WTC11 (cell line): ENCODE measurements around the gene LAS1L. TPM values are rescaled to one million over a fixed set of nuclear protein-coding genes. Genes with fewer than 3 reads are reported as not detected.

ENCODE experiments used
- ATAC-seq: fragments of 200-7000 bp; cut with Tn5 transposase; 2 replicates; pipeline ENCODE4 v1.10.0; 2021; ENCODE audit warnings: mild to moderate bottlenecking, moderate library complexity
- CTCF ChIA-PET: fragments of 300-600 bp; sonication (Branson Sonifier 250); formaldehyde crosslinking; loops from one replicate; lab custom pipeline; 2021; ENCODE audit warnings: antibody characterized with exemption; lab: Charles Lee
- POLR2A ChIA-PET: fragments of 350-600 bp; sonication (Branson Sonifier 250); formaldehyde crosslinking; loops from one replicate; lab custom pipeline; 2021; ENCODE audit warnings: antibody characterized with exemption; lab: Charles Lee
- DNase-seq: peaks from one replicate; pipeline ENCODE4 v3.0.0; 2021; ENCODE audit warnings: low spot score
- H3K27ac Mint-ChIP-seq: 2 replicates; pipeline ENCODE4 v1.8.0; 2021; ENCODE audit warnings: mixed read lengths
- H3K27me3 Mint-ChIP-seq: 2 replicates; pipeline ENCODE4 v1.8.0; 2021; ENCODE audit warnings: low read depth, mild to moderate bottlenecking, moderate library complexity, mixed read lengths
- H3K36me3 Mint-ChIP-seq: 2 replicates; pipeline ENCODE4 v1.8.0; 2021; ENCODE audit warnings: mixed read lengths
- H3K4me1 Mint-ChIP-seq: 2 replicates; pipeline ENCODE4 v1.8.0; 2022; ENCODE audit warnings: mixed read lengths
- H3K4me3 Mint-ChIP-seq: 2 replicates; pipeline ENCODE4 v1.8.0; 2021; ENCODE audit warnings: mild to moderate bottlenecking, moderate library complexity, mixed read lengths
- H3K9me3 Mint-ChIP-seq: 2 replicates; pipeline ENCODE4 v1.8.0; 2021; ENCODE audit warnings: mixed read lengths
- CBFB ChIP-seq: sonication (generic); formaldehyde crosslinking; IDR thresholded peaks from 2 replicates; pipeline ENCODE4 v1.8.1; 2022; ENCODE audit warnings: mild to moderate bottlenecking, low read depth, missing genetic modification reagents
- ELF4 ChIP-seq: sonication (generic); formaldehyde crosslinking; IDR thresholded peaks from 2 replicates; pipeline ENCODE4 v1.8.1; 2022; ENCODE audit warnings: low read depth, mild to moderate bottlenecking, moderate library complexity, missing genetic modification reagents
- ETV6 ChIP-seq: sonication (generic); formaldehyde crosslinking; IDR thresholded peaks from 2 replicates; pipeline ENCODE4 v1.8.1; 2022; ENCODE audit warnings: mild to moderate bottlenecking, missing genetic modification reagents
- FOXK1 ChIP-seq: sonication (generic); formaldehyde crosslinking; IDR thresholded peaks from 2 replicates; pipeline ENCODE4 v1.8.0; 2022; ENCODE audit warnings: mild to moderate bottlenecking, moderate library complexity, missing genetic modification reagents
- FOXP1 ChIP-seq: sonication (generic); formaldehyde crosslinking; IDR thresholded peaks from 2 replicates; pipeline ENCODE4 v1.8.0; 2022; ENCODE audit warnings: missing genetic modification reagents, mild to moderate bottlenecking, moderate library complexity, borderline replicate concordance
- GTF2I ChIP-seq: fragments of 250-450 bp; sonication (Bioruptor Pico); conservative IDR thresholded peaks from 2 replicates; pipeline ENCODE4 v1.4.0; 2021; ENCODE audit warnings: mild to moderate bottlenecking
- HMGA2 ChIP-seq: fragments of 250-450 bp; sonication (Bioruptor Pico); IDR thresholded peaks from 2 replicates; pipeline ENCODE4 v1.4.0; 2021; ENCODE audit warnings: mild to moderate bottlenecking, moderate library complexity
- IRF2 ChIP-seq: sonication (generic); formaldehyde crosslinking; IDR thresholded peaks from 2 replicates; pipeline ENCODE4 v1.8.0; 2022; ENCODE audit warnings: low read depth, missing genetic modification reagents, borderline replicate concordance
- JUN ChIP-seq: sonication (generic); formaldehyde crosslinking; IDR thresholded peaks from 2 replicates; pipeline ENCODE4 v1.8.0; 2023; ENCODE audit warnings: mild to moderate bottlenecking, missing genetic modification reagents
- PRRX2 ChIP-seq: fragments of 250-450 bp; sonication (Bioruptor Pico); IDR thresholded peaks from 2 replicates; pipeline ENCODE4 v1.8.0; 2021; ENCODE audit warnings: mild to moderate bottlenecking
- SP1 ChIP-seq: sonication (generic); formaldehyde crosslinking; conservative IDR thresholded peaks from 2 replicates; pipeline ENCODE4 v1.8.1; 2022; ENCODE audit warnings: missing genetic modification reagents
- TCF7 ChIP-seq: sonication (generic); formaldehyde crosslinking; IDR thresholded peaks from 2 replicates; pipeline ENCODE4 v1.8.0; 2022; ENCODE audit warnings: mild to moderate bottlenecking, low read depth, missing genetic modification reagents, moderate library complexity
- TEAD4 ChIP-seq: sonication (generic); formaldehyde crosslinking; IDR thresholded peaks from 2 replicates; pipeline ENCODE4 v1.8.0; 2022; ENCODE audit warnings: mild to moderate bottlenecking, missing genetic modification reagents
- ZNF396 ChIP-seq: fragments of 250-450 bp; sonication (Bioruptor Pico); IDR thresholded peaks from 2 replicates; pipeline ENCODE4 v1.8.0; 2021; ENCODE audit warnings: mild to moderate bottlenecking, moderate library complexity, borderline replicate concordance
- ZNF416 ChIP-seq: fragments of 250-450 bp; sonication (Bioruptor Pico); IDR thresholded peaks from 2 replicates; pipeline ENCODE4 v1.9.0; 2021; ENCODE audit warnings: mild to moderate bottlenecking, inconsistent platforms
- ZNF423 ChIP-seq: fragments of 250-450 bp; sonication (Bioruptor Pico); IDR thresholded peaks from 2 replicates; pipeline ENCODE4 v2.1.2; 2022; ENCODE audit warnings: mild to moderate bottlenecking, moderate library complexity
- total RNA-seq: library from RNA; stranded (reverse); gene quantifications from 3 replicates; pipeline ENCODE4 v1.2.3, GENCODE V29; 2021
- TF ChIP-seq, protein P1 (sequence below): sonication (generic); formaldehyde crosslinking; IDR thresholded peaks from 2 replicates; pipeline ENCODE4 v1.8.1; 2023; ENCODE audit warnings: mild to moderate bottlenecking, missing genetic modification reagents, borderline replicate concordance
- TF ChIP-seq, protein P2 (sequence below): sonication (generic); formaldehyde crosslinking; IDR thresholded peaks from 2 replicates; pipeline ENCODE4 v1.8.1; 2022; ENCODE audit warnings: low read depth, mild to moderate bottlenecking, moderate library complexity, missing genetic modification reagents, borderline replicate concordance
- TF ChIP-seq, protein P3 (sequence below): sonication (generic); formaldehyde crosslinking; IDR thresholded peaks from 2 replicates; pipeline ENCODE4 v1.8.0; 2023; ENCODE audit warnings: mild to moderate bottlenecking, missing genetic modification reagents
- TF ChIP-seq, protein P4 (sequence below): fragments of 250-450 bp; sonication (Bioruptor Pico); IDR thresholded peaks from 2 replicates; pipeline ENCODE4 v2.1.2; 2022; ENCODE audit warnings: mild to moderate bottlenecking, moderate library complexity
- TF ChIP-seq, protein P5 (sequence below): fragments of 200-600 bp; IDR thresholded peaks from 2 replicates; pipeline ENCODE4 v1.8.0; 2022; ENCODE audit warnings: antibody characterized with exemption

The LAS1L gene
- total RNA-seq, 1 experiment from 2014 or later = 65.1 TPM

DNA sequence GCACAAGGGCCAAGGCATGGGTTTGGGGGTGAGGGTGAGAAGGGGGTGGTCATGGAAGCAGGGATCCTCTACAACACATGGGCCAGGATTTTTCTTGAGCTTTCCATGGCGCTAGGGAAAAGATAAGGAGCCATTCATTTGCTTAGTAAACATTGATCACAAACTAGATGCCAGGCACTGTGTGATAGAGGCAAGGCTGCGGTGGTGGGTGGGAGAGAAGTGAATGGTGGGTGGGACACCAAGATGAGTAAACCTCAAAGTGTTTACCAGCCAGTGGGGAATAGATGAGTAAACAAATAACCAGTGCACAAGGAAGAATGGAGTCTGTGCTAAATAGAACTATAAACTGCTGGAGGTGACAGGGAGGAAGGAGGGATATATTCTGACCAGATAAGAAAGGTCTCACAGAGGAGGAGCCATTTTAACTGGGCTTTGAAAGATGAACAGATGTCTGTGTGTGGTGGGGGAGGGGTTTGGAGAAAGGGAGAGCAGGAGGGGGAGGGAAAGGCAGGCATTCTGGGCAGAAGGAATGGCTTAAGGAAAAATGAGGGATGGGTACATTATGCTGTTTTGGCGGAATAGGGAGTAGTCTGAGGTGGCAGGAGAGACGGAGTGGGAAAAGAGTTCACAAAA is 48.0 kb upstream of the LAS1L start (continued):
- no peak for TF ChIP-seq ZNF396 (CRISPR knock-in tag)
- TF ChIP-seq GTF2I = no peak
- TF ChIP-seq ZNF416 (CRISPR knock-in tag) = no peak
- TF ChIP-seq, protein P1, sequence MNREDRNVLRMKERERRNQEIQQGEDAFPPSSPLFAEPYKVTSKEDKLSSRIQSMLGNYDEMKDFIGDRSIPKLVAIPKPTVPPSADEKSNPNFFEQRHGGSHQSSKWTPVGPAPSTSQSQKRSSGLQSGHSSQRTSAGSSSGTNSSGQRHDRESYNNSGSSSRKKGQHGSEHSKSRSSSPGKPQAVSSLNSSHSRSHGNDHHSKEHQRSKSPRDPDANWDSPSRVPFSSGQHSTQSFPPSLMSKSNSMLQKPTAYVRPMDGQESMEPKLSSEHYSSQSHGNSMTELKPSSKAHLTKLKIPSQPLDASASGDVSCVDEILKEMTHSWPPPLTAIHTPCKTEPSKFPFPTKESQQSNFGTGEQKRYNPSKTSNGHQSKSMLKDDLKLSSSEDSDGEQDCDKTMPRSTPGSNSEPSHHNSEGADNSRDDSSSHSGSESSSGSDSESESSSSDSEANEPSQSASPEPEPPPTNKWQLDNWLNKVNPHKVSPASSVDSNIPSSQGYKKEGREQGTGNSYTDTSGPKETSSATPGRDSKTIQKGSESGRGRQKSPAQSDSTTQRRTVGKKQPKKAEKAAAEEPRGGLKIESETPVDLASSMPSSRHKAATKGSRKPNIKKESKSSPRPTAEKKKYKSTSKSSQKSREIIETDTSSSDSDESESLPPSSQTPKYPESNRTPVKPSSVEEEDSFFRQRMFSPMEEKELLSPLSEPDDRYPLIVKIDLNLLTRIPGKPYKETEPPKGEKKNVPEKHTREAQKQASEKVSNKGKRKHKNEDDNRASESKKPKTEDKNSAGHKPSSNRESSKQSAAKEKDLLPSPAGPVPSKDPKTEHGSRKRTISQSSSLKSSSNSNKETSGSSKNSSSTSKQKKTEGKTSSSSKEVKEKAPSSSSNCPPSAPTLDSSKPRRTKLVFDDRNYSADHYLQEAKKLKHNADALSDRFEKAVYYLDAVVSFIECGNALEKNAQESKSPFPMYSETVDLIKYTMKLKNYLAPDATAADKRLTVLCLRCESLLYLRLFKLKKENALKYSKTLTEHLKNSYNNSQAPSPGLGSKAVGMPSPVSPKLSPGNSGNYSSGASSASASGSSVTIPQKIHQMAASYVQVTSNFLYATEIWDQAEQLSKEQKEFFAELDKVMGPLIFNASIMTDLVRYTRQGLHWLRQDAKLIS (CRISPR knock-in tag) = no peak
- TF ChIP-seq, protein P2, sequence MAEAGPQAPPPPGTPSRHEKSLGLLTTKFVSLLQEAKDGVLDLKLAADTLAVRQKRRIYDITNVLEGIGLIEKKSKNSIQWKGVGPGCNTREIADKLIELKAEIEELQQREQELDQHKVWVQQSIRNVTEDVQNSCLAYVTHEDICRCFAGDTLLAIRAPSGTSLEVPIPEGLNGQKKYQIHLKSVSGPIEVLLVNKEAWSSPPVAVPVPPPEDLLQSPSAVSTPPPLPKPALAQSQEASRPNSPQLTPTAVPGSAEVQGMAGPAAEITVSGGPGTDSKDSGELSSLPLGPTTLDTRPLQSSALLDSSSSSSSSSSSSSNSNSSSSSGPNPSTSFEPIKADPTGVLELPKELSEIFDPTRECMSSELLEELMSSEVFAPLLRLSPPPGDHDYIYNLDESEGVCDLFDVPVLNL = no peak
- no peak for TF ChIP-seq TCF7
- no peak for TF ChIP-seq PRRX2 (CRISPR knock-in tag)
- no peak for TF ChIP-seq FOXP1 (CRISPR knock-in tag)

DNA sequence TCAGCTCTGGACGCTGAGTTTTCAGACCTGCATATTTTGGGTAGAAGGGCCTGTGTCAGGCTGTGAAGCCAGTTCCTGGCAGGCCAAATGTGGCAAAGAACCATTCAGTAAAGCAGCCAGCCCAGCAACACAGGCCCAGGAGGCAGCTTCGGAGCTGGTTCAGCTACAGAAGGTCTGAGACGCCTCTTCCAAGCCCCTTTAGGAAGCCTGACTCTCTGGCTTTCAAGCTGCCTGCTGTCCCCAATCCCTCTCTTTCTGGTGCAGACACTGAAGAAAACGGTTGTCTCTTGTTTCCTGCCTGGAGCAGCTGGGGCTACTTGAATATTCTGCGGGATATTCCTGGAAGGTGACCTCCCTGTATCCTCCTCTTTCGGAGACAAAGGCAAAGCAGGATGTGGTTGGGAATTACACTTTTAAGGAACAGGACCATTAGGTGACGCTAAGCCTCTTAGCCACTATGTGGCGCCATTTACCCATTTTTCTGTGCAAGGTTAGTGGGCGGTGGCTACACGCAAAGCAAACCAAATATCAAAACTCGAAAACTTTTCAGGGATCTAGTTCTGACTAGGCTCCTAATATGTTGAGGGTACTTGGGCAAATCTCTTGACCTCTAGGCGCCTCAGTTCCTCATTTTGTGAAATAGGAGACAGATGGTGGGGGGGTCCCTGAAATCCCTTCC is 47.2 kb upstream of the LAS1L start:
- no peak overlapping the region for H3K27ac Mint-ChIP-seq

DNA sequence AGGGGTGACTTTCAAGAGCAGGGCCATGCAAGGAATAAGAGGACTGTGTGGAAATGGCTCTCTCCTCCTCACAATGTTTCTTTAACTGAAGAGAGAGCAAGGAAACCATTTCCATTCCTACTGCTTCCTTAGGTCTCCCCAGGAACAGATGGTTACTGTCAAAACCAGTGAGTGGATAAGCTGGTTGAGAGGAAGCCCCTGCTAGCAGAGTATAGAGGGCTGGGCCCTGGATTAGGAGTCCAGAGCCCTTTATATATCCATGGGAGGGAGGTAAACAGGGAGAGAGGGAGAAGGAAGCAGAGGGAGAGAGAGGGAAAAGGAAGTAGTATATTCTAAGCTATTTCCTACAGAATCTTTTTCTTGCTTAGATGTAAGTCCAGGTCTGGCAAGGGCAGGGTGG is 43.8 kb upstream of the LAS1L start:
- Mint-ChIP-seq H3K27ac (no peak overlapping the region), H3K4me1 (peaks cover 19% of the 10 kb centered on the region), H3K27me3 (no peaks in the 10 kb centered on the region), H3K9me3 (peaks cover 3% of the 10 kb centered on the region; the same call in 1 of the 2 replicates), H3K4me3 (no peak overlapping the region), H3K36me3 (no peaks in the 10 kb centered on the region)
- ATAC-seq (no peak), DNase-seq (no peak)
- ChIA-PET POLR2A (no interaction called here), CTCF (no interaction called here)
- TF ChIP-seq CBFB (CRISPR knock-in tag) = no peak
- no peak for TF ChIP-seq TEAD4 (CRISPR knock-in tag)
- no peak for TF ChIP-seq SP1 (CRISPR knock-in tag)
- no peak for TF ChIP-seq ZNF423 (CRISPR knock-in tag)
- no peak for TF ChIP-seq HMGA2 (CRISPR knock-in tag)
- TF ChIP-seq ETV6 = no peak
- no peak for TF ChIP-seq FOXK1
- no peak for TF ChIP-seq JUN (CRISPR knock-in tag)
- TF ChIP-seq, protein P3, sequence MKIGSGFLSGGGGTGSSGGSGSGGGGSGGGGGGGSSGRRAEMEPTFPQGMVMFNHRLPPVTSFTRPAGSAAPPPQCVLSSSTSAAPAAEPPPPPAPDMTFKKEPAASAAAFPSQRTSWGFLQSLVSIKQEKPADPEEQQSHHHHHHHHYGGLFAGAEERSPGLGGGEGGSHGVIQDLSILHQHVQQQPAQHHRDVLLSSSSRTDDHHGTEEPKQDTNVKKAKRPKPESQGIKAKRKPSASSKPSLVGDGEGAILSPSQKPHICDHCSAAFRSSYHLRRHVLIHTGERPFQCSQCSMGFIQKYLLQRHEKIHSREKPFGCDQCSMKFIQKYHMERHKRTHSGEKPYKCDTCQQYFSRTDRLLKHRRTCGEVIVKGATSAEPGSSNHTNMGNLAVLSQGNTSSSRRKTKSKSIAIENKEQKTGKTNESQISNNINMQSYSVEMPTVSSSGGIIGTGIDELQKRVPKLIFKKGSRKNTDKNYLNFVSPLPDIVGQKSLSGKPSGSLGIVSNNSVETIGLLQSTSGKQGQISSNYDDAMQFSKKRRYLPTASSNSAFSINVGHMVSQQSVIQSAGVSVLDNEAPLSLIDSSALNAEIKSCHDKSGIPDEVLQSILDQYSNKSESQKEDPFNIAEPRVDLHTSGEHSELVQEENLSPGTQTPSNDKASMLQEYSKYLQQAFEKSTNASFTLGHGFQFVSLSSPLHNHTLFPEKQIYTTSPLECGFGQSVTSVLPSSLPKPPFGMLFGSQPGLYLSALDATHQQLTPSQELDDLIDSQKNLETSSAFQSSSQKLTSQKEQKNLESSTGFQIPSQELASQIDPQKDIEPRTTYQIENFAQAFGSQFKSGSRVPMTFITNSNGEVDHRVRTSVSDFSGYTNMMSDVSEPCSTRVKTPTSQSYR = no peak
- no peak for TF ChIP-seq ELF4 (CRISPR knock-in tag)
- TF ChIP-seq, protein P4, sequence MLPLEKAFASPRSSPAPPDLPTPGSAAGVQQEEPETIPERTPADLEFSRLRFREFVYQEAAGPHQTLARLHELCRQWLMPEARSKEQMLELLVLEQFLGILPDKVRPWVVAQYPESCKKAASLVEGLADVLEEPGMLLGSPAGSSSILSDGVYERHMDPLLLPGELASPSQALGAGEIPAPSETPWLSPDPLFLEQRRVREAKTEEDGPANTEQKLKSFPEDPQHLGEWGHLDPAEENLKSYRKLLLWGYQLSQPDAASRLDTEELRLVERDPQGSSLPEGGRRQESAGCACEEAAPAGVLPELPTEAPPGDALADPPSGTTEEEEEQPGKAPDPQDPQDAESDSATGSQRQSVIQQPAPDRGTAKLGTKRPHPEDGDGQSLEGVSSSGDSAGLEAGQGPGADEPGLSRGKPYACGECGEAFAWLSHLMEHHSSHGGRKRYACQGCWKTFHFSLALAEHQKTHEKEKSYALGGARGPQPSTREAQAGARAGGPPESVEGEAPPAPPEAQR = no peak
- no peak for TF ChIP-seq IRF2 (CRISPR knock-in tag)

More for the DNA sequence above, 47.2 kb upstream of the LAS1L start:
- H3K36me3 Mint-ChIP-seq = no peaks in the 10 kb centered on the region
- ChIA-PET CTCF (interaction anchor here (0.6 to 2.7 kb wide), 12 partner anchors 16 to 1150 kb away, joined by 3 to 10 read pairs (median 4); partner anchors contain the start of gene MSN), POLR2A (interaction anchor here (1.2 kb wide), 1 partner anchor 144 kb away, joined by 4 read pairs; no protein-coding TSS in a partner anchor)
- DNase-seq (peak; percentile 45), ATAC-seq (peak; percentile 95)
- TF ChIP-seq, protein P5, sequence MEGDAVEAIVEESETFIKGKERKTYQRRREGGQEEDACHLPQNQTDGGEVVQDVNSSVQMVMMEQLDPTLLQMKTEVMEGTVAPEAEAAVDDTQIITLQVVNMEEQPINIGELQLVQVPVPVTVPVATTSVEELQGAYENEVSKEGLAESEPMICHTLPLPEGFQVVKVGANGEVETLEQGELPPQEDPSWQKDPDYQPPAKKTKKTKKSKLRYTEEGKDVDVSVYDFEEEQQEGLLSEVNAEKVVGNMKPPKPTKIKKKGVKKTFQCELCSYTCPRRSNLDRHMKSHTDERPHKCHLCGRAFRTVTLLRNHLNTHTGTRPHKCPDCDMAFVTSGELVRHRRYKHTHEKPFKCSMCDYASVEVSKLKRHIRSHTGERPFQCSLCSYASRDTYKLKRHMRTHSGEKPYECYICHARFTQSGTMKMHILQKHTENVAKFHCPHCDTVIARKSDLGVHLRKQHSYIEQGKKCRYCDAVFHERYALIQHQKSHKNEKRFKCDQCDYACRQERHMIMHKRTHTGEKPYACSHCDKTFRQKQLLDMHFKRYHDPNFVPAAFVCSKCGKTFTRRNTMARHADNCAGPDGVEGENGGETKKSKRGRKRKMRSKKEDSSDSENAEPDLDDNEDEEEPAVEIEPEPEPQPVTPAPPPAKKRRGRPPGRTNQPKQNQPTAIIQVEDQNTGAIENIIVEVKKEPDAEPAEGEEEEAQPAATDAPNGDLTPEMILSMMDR = peak; percentile 40; the same call in 1 of the 2 replicates
- TF ChIP-seq ELF4 (CRISPR knock-in tag) = no peak
- no peaks in the 10 kb centered on the region for H3K9me3 Mint-ChIP-seq
- no peaks in the 10 kb centered on the region for H3K27me3 Mint-ChIP-seq
- peaks cover 17% of the 10 kb centered on the region for H3K4me1 Mint-ChIP-seq
- no peak overlapping the region for H3K4me3 Mint-ChIP-seq
